ENCODE measurements around the gene HEBP2.

- TF ChIP-seq, protein P1, sequence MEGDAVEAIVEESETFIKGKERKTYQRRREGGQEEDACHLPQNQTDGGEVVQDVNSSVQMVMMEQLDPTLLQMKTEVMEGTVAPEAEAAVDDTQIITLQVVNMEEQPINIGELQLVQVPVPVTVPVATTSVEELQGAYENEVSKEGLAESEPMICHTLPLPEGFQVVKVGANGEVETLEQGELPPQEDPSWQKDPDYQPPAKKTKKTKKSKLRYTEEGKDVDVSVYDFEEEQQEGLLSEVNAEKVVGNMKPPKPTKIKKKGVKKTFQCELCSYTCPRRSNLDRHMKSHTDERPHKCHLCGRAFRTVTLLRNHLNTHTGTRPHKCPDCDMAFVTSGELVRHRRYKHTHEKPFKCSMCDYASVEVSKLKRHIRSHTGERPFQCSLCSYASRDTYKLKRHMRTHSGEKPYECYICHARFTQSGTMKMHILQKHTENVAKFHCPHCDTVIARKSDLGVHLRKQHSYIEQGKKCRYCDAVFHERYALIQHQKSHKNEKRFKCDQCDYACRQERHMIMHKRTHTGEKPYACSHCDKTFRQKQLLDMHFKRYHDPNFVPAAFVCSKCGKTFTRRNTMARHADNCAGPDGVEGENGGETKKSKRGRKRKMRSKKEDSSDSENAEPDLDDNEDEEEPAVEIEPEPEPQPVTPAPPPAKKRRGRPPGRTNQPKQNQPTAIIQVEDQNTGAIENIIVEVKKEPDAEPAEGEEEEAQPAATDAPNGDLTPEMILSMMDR (IDR thresholded peaks at IDR 0.05) = no peak
- no peak for TF ChIP-seq POLR2AphosphoS5 (IDR thresholded peaks at IDR 0.05)
Measured at GRCh38 chr6:138417493-138418117, 13.6 kb downstream of the HEBP2 start.

All from sigmoid colon (tissue), 4 donors.